GM12865 (cell line): Measurements from ENCODE around the gene MOCS3.
A peak's percentile ranks its signal among the peaks of the same experiment; 100 is the strongest.

ENCODE experiments used
- DNase-seq: peaks from one replicate; pipeline ENCODE4 v3.0.0; 2010; ENCODE audit warnings: low read depth
- H3K4me3 ChIP-seq: 2 replicates; pipeline ENCODE4 v1.5.1; 2011; ENCODE audit warnings: mild to moderate bottlenecking, low read depth, low read length, control low read depth
- TF ChIP-seq, protein P1 (sequence below): IDR thresholded peaks from 2 replicates; pipeline ENCODE4 v1.5.1; 2011; ENCODE audit warnings: low read length, control low read depth, low read depth, inconsistent platforms; ENCODE audit not compliant: insufficient read depth; ENCODE audit errors: missing control alignments

Gene MOCS3

DNA sequence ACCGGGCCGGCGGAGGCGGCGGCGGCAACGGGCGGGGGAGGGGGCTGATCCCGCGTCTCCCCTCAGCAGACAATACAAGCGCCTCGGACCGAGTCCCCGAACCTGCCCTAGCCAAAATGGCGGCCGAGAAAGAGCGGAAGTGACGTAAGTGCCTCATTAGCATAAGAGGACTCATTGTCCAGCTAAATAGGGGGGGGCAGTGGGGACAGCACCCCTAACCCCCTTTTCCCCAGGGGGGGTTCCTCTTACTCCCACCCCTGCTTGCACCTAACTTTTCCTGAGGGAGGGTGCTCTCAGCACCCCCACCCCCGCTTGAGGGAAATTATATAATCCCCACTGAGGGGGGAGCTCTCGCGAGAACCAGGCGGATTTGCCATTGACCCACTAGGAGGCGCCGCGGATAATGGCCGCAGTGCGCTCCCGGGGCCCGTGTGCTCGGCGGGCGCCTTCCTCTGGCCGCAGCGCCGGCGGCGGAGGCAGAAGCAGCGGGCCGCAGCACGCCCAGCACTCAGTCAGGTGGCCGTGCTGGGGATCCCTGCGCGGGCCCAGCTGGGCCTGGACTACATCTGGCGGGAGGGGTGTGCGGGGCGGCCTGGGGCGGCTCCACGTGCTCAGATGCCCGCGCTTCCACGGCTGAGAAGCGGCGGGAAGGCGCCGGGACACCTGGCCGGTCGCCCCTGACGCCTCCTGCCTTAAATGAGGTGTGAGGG is 27.2 kb upstream of the MOCS3 start, which contains the start of gene ADNP:
ADNP (minus strand) TSS at position 132 of the 710 bp plus-strand sequence. CDS start 27,441 bp downstream, outside the sequence.
- TF ChIP-seq, protein P1, sequence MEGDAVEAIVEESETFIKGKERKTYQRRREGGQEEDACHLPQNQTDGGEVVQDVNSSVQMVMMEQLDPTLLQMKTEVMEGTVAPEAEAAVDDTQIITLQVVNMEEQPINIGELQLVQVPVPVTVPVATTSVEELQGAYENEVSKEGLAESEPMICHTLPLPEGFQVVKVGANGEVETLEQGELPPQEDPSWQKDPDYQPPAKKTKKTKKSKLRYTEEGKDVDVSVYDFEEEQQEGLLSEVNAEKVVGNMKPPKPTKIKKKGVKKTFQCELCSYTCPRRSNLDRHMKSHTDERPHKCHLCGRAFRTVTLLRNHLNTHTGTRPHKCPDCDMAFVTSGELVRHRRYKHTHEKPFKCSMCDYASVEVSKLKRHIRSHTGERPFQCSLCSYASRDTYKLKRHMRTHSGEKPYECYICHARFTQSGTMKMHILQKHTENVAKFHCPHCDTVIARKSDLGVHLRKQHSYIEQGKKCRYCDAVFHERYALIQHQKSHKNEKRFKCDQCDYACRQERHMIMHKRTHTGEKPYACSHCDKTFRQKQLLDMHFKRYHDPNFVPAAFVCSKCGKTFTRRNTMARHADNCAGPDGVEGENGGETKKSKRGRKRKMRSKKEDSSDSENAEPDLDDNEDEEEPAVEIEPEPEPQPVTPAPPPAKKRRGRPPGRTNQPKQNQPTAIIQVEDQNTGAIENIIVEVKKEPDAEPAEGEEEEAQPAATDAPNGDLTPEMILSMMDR: peak; percentile 64
- DNase-seq: peak; percentile 97
- peak within 1 kb of the TSS; percentile 98 for H3K4me3 ChIP-seq

DNA sequence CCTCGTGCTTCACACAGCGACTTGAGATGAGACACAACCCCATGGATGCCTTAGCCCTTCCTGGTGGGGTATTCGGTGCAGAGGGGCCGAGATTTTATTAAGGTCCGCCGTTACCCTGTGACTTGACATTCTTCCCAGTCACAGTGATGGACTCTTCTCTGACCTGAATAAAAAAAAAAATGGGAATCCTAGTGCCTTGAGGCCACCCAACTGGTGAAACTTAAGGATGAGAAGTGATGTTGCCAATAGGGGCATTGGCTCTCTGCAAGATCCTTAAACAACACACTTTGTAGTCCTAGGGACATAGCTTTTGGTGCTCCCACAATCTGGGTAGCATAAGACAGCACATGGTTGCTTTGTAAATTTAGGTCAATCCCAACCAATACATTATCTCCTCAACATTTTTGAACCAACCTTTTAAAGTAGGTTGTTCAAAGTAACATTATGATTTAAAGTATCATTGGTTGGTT is 26.6 kb upstream of the MOCS3 start:
- no peak for DNase-seq
- H3K4me3 ChIP-seq: peak overlapping the region; percentile 59
- TF ChIP-seq, protein P1: no peak

DNA sequence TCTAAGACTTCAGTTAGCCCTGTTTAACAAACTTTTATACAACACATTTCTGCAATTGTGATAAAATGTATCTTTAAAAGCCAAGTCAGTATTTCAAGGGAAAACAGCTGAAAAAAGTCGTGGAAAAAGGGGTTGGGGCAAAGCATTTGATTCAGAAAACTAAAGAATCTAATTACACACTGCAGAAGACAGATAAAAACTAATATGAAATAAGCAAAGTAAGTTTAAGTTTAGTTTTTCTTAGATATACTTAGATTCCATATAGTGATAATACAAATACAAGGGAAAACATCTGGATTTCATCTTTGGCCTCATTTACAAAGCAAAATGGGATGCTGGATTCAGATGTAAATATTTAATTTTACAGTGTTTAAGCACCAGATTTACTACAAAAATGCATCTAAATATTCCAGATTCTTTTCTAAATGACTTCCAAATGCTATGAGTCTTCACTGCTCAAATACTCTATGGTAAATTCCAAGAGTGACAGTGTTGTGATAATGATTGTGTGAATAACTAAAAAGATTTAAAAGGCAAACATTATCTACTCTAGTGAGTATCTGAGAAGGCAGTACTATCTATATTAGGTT is 25.8 kb upstream of the MOCS3 start:
- TF ChIP-seq, protein P1: no peak
- no peak for DNase-seq

DNA sequence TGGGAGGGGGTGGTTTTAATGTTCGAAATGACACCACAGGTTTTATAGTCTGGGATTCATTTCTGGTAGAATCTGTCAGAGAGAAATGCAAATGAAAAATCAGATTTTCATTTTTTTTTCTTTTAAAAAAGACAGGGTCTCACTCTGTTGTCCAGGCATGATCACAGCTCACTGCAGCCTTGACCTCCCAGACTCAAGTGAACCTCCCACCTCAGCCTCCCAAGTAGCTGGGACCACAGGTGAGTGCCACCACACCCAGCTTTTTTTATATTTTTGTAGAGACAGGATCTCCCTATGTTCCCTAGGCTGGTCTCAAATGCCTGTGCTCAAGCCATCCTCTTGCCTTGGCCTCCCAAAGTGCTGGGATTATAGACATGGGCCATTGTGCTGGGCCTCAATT is 25.0 kb upstream of the MOCS3 start:
- no peak overlapping the region for H3K4me3 ChIP-seq
- no peak for DNase-seq
- TF ChIP-seq, protein P1: no peak

More for the DNA sequence above, 25.8 kb upstream of the MOCS3 start:
- H3K4me3 ChIP-seq: no peak overlapping the region

DNA sequence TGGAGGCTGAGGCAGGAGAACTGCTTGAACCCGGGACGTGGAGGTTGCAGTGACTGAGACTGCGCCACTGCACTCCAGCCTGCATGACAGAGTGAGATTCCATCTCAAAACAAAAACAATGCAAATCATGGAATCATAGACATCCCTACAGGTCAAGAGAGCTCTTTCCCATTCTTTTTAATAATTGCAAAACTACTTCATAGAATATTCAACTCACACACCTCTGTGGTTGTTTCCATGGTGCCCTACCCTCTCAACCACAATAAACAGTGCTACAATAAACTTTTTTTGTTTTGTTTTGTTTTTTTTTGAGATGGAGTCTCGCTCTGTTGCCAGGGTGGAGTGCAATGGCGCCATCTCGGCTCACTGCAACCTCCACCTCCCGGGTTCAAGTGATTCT is 15.5 kb upstream of the MOCS3 start:
- DNase-seq: no peak
- H3K4me3 ChIP-seq: no peak overlapping the region
- TF ChIP-seq, protein P1: no peak

DNA sequence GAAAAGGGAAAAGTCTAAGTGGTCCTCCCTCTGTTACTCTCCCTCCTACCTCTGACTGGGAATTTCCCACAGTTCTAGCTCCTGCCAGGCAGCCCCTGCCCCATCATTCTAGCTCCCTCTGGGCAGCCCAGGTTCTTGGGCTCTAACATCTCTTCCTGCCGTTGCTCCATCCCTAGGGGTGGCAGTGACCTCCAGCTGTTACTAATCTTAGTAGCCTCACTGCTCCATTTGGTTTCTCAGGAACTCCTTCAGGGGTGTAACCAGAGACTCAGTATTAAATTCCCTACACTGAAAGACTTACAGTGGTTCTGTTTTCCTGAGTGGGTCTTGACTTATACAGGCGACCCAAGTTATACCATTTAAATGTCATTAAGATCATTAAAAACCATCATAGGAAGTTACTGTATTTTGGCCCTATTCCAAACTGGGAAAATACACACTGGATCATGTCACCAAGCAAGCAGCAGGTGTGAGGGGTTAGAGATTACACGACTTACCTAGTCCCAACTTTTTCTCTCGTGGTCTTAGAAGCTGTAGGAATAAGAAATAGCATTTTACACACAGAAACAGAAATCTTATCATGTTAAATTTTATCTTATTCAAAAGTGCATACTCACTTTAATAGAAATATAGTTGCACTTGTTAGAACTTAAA is 10.4 kb upstream of the MOCS3 start:
- DNase-seq: no peak
- TF ChIP-seq, protein P1: no peak
- H3K4me3 ChIP-seq: no peak overlapping the region
